ENCODE measurements around the gene ADAMTS2.

GRCh38 chr5:179193746-179194145 is 151.5 kb downstream of the ADAMTS2 start:
- TF ChIP-seq CTCF (IDR thresholded peaks at IDR 0.05) (no peak), POLR2A (IDR thresholded peaks at IDR 0.05) (no peak)
